Left ventricle myocardium superior (tissue), 1 donor: ENCODE measurements around the gene TRMT2B. TPM values are rescaled to one million over a fixed set of nuclear protein-coding genes. Genes with fewer than 3 reads are reported as not detected.
"Not testable (repeated sequence)": the region's sequence is repeated elsewhere in the genome, so short reads cannot be mapped to it uniquely, and the experiment has no call there.

Experiments used
- ATAC-seq: fragments of 200-7000 bp; cut with Tn5 transposase; one replicate; pipeline ENCODE4 v1.9.1; 2020; ENCODE audit warnings: mild to moderate bottlenecking, moderate library complexity
- DNase-seq: peaks from one replicate; pipeline ENCODE4 v3.0.0-alpha.2; 2020
- intact Hi-C: fragments of 100-400 bp; cut with micrococcal nuclease; formaldehyde crosslinking; loops from one replicate; pipeline ENCODE4 v1.11.0; 2022
- long read RNA-seq: library from polyadenylated mRNA; unstranded; transcript quantifications from one replicate; pipeline ENCODE4 v2.0.0, GENCODE V29; 2021
- total RNA-seq: library from RNA; stranded (reverse); fragmentation: NEBNext Ultra II Directional; extraction: Animal tissue kit (Norgen Biotek cat#: 25700); gene quantifications from one replicate; pipeline ENCODE4 v1.2.1, GENCODE V29; 2021
- donor health status: DM: no; HTN: yes; CAD: no; lungs with severe emphysema.

Gene TRMT2B
- total RNA-seq: 19.2 TPM
- long read RNA-seq, partial matches to known transcripts: 0 of 9 reads
- long read RNA-seq, other reads (novel, unspliced or antisense): 5 of 9 reads

DNA sequence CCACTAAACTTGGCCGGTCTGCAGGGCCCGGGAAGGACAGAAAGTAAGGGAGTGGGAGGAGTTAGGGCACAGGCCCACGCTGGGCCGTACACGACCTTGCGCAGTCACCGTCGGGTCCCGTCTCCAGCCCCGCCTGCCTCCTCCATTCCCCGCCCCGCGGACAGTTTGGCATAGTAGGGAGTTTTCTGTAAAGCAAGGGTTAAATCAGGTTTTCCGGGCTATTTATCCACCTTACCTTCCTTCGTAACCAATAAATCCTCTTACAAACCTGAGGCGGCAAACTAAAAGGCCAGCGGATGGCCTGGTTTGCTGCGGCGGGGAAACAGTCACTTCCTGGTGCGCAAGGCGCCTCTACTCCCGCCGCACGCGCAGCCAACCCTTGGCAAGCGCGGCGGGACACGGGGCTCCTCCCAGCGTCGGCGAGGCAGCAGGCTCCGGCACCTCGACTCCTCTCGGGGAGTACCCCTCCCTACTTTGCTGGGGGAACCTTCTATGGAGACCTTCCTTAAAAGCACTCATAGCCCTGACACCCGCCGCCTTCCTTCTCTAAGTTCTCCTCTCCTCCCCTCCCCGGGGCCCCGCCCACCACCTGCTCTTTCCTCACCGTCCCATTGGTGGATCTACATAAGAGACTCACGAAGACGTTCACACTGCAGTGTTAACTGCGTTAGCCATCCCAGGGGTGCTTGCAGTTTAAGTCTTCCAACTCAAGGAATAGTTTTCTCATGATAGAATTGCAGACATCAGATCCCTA, at the start of gene TRMT2B:
Gene TRMT2B (minus strand): TSS at position 563 of the 754 bp plus-strand sequence. CDS start 9,822 bp downstream, outside the sequence.
- peak; percentile 84 for DNase-seq
- intact Hi-C loops: no loop called here
- ATAC-seq: peak; percentile 99

DNA sequence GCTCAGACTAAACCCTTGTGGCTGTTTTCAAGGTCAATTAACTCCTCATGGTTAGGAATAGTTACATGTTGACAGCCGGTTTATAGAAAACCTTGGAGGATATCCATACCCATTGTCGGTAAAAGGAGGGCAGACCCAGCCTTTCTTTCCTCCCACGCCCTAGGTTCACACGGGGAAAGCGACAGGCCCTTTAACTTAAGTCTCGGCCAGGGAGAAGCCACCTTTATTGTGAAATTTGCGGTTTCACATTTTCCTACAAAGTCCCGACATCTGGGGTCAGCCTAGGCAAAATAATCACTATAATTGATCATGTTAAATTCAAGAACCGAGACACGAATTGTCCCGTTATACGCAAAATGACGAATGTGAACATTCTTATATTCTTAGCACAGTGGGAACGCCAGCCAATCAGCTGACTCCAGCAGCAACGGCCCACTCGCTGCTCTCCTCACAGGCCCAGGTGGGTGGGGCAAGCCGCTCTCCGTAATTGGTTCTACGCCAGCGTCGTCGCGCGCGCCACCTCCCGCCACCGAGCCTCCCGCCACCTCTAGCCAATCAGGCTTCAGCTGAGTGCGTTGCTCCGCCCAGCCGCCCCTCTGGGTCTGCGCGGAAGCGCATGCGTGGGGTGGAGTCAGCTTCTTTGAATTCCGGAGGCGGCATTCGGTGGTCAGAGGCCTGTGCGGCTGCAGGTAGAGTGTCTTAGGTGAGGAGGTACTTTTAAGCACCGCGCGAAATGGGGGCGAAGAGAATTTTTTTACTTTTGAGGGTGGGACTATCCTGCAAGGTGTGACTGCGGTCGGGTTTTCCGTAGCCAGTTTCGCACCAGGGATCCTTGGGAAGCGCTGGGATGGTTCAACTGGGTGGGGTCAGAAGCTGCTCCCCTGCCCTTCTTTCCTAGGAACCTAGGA, 45.9 kb upstream of the TRMT2B start, which contains the start of gene CENPI:
Gene CENPI (plus strand): TSS at position 659 of the 908 bp plus-strand sequence. CDS start 2,867 bp downstream, outside the sequence.
- intact Hi-C loops: no loop called here
- ATAC-seq (peak; percentile 100), DNase-seq (peak; percentile 94)

GRCh38 chrX:101091817-101092216, 39.9 kb upstream of the TRMT2B start:
- intact Hi-C loops: no loop called here

GRCh38 chrX:101081231-101081630, 29.3 kb upstream of the TRMT2B start:
- DNase-seq (no peak), ATAC-seq (no peak)
- intact Hi-C loops: no loop called here

More at GRCh38 chrX:101091817-101092216, 39.9 kb upstream of the TRMT2B start:
- ATAC-seq (no peak), DNase-seq (no peak)

GRCh38 chrX:101080326-101081124, 28.6 kb upstream of the TRMT2B start:
- intact Hi-C loops: no loop called here
- ATAC-seq (no peak), DNase-seq (no peak)

DNA sequence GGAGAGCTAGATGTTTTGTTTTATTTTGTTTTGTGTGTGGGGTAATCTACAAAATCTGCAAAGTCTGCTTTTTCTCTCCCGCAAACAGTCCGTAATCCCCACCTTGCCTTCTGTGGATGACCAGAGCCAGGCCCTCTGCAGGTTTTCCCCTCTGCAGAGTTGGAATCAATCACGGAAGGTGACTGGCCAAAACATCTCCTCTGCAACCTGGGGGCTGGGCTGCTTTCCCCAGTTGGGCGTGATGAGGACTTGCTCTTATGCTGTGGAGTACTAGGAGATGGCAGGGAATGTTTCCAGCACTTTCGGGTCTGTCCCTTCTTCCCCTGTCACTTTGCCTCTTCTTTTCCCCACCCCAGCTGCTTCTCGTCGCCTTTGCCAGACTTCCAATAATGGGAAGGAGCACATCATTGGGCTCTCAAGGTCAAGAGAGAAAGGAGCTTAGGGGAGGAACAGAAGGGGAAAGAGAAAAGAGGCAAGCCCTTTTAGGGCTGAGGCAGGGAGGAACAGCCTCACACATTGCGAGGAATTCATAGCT, 27.9 kb upstream of the TRMT2B start:
- ATAC-seq (no peak), DNase-seq (no peak)
- intact Hi-C loops: no loop called here

DNA sequence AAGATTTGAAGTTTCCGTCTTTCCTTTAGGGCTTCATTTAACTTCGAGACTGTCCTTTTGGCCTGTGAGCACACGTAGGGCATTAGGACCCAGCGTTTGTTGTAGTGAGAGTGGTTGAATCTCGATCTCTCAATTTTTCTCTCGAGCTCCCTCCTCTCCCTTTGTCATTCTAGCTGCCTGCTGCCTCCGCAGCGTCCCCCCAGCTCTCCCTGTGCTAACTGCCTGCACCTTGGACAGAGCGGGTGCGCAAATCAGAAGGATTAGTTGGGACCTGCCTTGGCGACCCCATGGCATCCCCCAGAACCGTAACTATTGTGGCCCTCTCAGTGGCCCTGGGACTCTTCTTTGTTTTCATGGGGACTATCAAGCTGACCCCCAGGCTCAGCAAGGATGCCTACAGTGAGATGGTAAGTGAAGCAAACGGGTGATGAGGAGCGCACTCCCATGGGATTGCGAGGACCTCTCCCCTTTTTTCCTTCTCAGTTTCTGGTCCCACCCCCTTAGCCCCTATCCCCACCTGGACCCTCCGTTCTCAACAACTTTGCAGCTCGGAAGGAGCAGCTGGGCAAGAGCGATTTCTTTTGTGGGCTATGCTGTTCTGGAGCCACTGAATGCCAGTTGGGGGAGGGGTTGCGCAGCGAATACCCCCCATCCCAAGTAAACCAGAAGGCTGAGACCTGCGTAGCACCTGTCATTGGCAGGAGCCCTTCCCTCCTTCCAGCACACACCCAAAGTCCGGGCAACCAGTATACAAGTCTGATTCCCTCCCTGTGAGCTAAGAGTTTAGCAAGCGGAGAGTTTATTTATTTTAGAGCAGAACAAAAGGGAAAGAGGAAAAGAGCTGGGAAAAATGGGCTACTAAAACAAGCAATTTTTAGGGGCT, 27.0 kb upstream of the TRMT2B start, which contains the start of gene TMEM35A:
Gene TMEM35A (plus strand): TSS at position 164 of the 883 bp plus-strand sequence. CDS start 124 bp downstream, at position 288.
- intact Hi-C loops: no loop called here
- DNase-seq (no peak), ATAC-seq (peak; percentile 28)

DNA sequence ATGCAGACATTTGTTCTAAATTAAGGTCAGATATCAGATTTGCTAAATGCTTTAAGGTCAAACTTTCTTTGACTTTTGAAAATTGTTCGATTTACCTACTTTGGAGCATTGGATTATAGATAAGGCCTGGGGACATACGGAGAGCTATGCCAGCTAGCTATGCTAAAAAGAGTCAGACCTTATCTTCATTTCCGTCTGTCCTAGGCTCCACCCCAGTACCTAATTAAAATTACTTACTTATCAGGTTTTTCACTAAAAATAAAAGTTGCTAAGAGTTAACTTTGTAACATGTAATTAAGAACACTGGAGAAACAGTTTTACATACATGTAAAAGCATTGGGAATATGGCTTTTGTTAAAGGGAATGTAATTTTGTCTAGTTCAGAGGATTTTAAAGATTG, 19.7 kb upstream of the TRMT2B start:
- DNase-seq: no peak
- no peak for ATAC-seq
- intact Hi-C loops: no loop called here

GRCh38 chrX:101062176-101062575, 10.3 kb upstream of the TRMT2B start:
- intact Hi-C loops: no loop called here
- ATAC-seq (no peak), DNase-seq (no peak)

DNA sequence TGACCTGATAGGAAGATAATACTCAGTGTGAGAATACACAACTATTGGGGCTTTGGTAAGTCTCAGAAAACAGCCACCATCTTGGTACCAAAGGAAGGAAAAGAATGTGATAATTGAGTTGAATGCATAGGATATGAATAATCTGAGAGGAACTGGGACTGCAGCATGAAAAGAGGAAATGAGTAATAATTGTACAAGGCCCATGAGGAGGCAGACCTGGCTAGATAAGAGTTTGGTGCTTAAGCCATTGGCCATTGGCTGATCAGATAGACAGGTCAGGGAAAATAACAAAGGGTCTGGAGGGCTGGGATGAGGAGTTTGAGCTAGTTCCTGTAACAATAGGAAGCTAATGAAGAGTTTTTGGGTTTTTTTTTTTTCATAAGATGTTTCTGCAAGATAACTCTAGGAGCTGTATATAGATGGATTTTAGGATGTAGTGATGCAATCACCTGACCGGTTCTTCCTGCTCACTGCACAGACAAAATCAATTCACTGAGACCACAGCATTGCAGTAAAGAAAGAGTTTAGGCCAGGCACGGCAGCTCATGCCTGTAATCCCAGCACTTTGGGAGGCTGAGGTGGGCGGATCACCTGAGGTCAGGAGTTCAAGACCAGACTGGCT, 5.3 kb upstream of the TRMT2B start:
- DNase-seq (no peak), ATAC-seq (no peak)
- intact Hi-C loops: no loop called here

- intact Hi-C loops, DNase-seq, ATAC-seq: not testable (repeated sequence)
Observed at GRCh38 chrX:101056551-101056950, 4.6 kb upstream of the TRMT2B start.

GRCh38 chrX:101051153-101051548, 760 bp downstream of the TRMT2B start:
- no peak for ATAC-seq
- intact Hi-C loops: no loop called here

DNA sequence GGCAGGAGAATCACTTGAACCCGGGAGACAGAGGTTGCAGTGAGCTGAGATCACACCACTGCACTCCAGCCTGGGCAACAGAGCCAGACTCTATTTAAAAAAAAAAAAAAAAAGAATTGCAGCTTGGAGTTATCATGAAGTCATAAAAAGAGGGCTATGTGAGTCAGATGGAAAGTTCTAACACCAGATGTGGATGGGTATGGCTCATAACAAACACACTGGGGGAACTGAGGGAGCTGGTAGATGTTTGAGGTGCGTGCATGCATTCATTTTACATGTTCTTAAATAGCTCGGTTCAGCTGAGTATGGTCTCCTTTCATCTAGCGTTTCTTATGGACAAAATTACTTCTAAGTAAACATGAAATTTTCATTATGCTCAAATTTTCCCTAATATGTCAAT, 11.7 kb downstream of the TRMT2B start:
- ATAC-seq (no peak), DNase-seq (no peak)
- intact Hi-C loops: no loop called here

More at GRCh38 chrX:101051153-101051548, 760 bp downstream of the TRMT2B start:
- DNase-seq: no peak

- intact Hi-C loops: no loop called here
- DNase-seq: no peak
- no peak for ATAC-seq
Observed at GRCh38 chrX:101037231-101037630, 14.7 kb downstream of the TRMT2B start.

DNA sequence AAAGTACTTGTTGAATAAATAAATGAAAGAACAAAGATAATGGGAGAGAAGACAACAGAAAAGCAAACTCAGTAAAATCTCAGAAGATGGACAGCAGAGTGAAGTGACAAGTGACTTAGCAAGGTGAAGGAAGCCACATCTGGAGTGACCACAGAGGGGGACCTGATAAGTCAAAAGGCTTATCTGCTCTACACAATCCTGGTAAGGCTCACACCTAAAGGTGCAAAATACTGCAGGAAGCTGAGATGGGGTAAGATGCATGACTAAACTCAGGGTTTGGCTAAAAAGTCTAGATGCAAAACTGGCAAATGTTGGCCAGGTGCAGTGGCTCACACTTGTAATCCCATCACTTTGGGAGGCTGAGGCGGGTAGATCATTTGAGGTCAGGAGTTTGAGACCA, 22.2 kb downstream of the TRMT2B start:
- ATAC-seq (no peak), DNase-seq (no peak)
- intact Hi-C loops: no loop called here

DNA sequence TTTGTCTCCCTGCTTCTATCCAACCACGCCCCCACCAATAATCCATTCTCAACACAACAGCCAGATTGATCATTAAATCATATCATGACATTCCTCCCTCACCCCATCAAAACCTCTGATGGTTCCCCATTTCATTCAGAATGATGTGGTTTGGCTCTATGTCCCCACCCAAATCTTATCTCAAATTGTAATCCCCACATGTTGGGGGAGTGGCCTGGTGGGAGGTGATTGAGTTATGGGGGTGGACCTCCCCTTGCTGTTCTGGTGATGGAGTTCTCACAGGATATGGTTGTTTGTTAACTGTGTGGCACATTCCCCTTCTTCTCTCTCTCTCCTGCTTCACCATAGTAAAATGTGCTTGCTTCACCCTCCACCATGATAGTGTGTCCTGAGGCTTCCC, 23.3 kb downstream of the TRMT2B start:
- intact Hi-C loops: no loop called here
- DNase-seq (no peak), ATAC-seq (no peak)

DNA sequence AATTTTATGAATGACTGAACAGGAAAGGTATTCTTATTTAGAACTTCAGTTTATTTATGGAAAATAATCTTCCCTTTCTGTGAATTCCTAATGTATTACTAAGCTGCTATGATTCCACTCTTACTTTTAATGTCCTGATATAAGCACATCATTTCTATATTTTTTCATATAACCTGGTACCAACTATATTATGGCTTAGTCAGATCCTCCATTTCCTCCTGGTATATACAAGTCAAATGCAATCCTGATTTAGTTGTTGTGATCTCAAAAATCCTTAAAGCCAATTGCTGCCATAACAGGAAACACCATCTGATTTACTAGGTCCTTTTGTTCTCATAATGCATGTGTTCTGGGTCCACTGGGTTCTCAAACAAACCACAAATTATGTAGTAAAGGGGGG, 26.8 kb downstream of the TRMT2B start:
- no peak for ATAC-seq
- no peak for DNase-seq
- intact Hi-C loops: no loop called here
